ENCODE measurements around the gene LYRM1.

- TF ChIP-seq POLR2AphosphoS5 (IDR thresholded peaks at IDR 0.05) (no peak), CTCF (IDR thresholded peaks at IDR 0.05) (no peak), POLR2A (IDR thresholded peaks at IDR 0.05) (no peak)
Measured at GRCh38 chr16:20906341-20907255, 6.0 kb downstream of the LYRM1 start.

All from breast epithelium (tissue), 3 donors.